Liver (tissue), 9 donors: ENCODE results near the gene KDM2B. TPM values are rescaled to one million over a fixed set of nuclear protein-coding genes. Genes with fewer than 3 reads are reported as not detected.

Experiments
- DNase-seq: peaks from one replicate; pipeline ENCODE4 v3.0.0-alpha.2; 2017; ENCODE audit warnings: low spot score
- H3K27ac ChIP-seq, 2 donors: one replicate each; pipeline ENCODE4 v1.7.0; 2013; ENCODE audit warnings: inconsistent platforms in 2 of 2, low read length in 2 of 2, control low read depth in 1 of 2, low read depth in 1 of 2, mild to moderate bottlenecking in 1 of 2
- H3K27me3 ChIP-seq, 4 donors: one replicate each; pipeline versions ENCODE4 v1.6.1 to v1.7.0; 2013; ENCODE audit warnings: low read length in 3 of 4, inconsistent platforms in 1 of 4, mild to moderate bottlenecking in 1 of 4, moderate library complexity in 1 of 4; ENCODE audit not compliant: control insufficient read depth in 4 of 4, insufficient read depth in 4 of 4
- H3K36me3 ChIP-seq, 4 donors: one replicate each; pipeline versions ENCODE4 v1.6.1 to v1.7.0; 2013; ENCODE audit warnings: low read length in 3 of 4, mild to moderate bottlenecking in 3 of 4, low read depth in 1 of 4, moderate library complexity in 1 of 4; ENCODE audit not compliant: control insufficient read depth in 4 of 4, insufficient read depth in 3 of 4
- H3K4me1 ChIP-seq, 4 donors: one replicate each; pipeline versions ENCODE4 v1.6.1 to v1.7.0; 2013; ENCODE audit warnings: low read length in 3 of 4, mild to moderate bottlenecking in 3 of 4, moderate library complexity in 1 of 4; ENCODE audit not compliant: control insufficient read depth in 4 of 4, insufficient read depth in 4 of 4
- H3K4me3 ChIP-seq, 3 donors: one replicate each; pipeline versions ENCODE4 v1.6.1 to v1.7.0; 2013; ENCODE audit warnings: low read length in 3 of 3, control low read depth in 1 of 3, low read depth in 1 of 3, mild to moderate bottlenecking in 1 of 3
- H3K9ac ChIP-seq, 2 donors: one replicate each; pipeline ENCODE4 v1.7.0; 2013; ENCODE audit warnings: low read length in 2 of 2, mild to moderate bottlenecking in 2 of 2, moderate library complexity in 2 of 2, control low read depth in 1 of 2, low read depth in 1 of 2
- H3K9me3 ChIP-seq, 4 donors: one replicate each; pipeline versions ENCODE4 v1.6.1 to v1.7.0; 2013; ENCODE audit warnings: low read length in 3 of 4; ENCODE audit not compliant: control insufficient read depth in 4 of 4
- EGR1 ChIP-seq, 2 donors: IDR thresholded peaks; 2 replicates each; pipeline ENCODE4 v1.6.1; 2016 to 2018; ENCODE audit warnings: antibody characterized with exemption in 2 of 2, low read depth in 2 of 2
- FOXA1 ChIP-seq: IDR thresholded peaks from 2 replicates; pipeline ENCODE4 v1.6.1; 2016; ENCODE audit warnings: antibody characterized with exemption
- FOXA2 ChIP-seq: IDR thresholded peaks from 2 replicates; pipeline ENCODE4 v1.6.1; 2016; ENCODE audit warnings: antibody characterized with exemption
- HNF4A ChIP-seq, 2 donors: conservative IDR thresholded peaks; 2 replicates each; pipeline ENCODE4 v1.6.1; 2016; ENCODE audit warnings: antibody characterized with exemption in 2 of 2, mild to moderate bottlenecking in 2 of 2
- HNF4G ChIP-seq: IDR thresholded peaks from 2 replicates; pipeline ENCODE4 v1.6.1; 2016; ENCODE audit warnings: antibody characterized with exemption
- JUND ChIP-seq, 2 donors: IDR thresholded peaks; 2 replicates each; pipeline ENCODE4 v1.6.1; 2016; ENCODE audit warnings: antibody characterized with exemption in 2 of 2
- NR2F2 ChIP-seq: IDR thresholded peaks from 2 replicates; pipeline ENCODE4 v1.6.1; 2016; ENCODE audit warnings: antibody characterized with exemption
- RAD21 ChIP-seq, 2 donors: IDR thresholded peaks; 2 replicates each; pipeline ENCODE4 v1.6.1; 2016; ENCODE audit warnings: antibody characterized with exemption in 2 of 2, mild to moderate bottlenecking in 2 of 2
- RXRA ChIP-seq, 2 donors: IDR thresholded peaks; 2 replicates each; pipeline ENCODE4 v1.6.1; 2017 to 2018; ENCODE audit warnings: antibody characterized with exemption in 2 of 2, mild to moderate bottlenecking in 1 of 2
- SP1 ChIP-seq: IDR thresholded peaks from 2 replicates; pipeline ENCODE4 v1.6.1; 2018; ENCODE audit warnings: antibody characterized with exemption, mild to moderate bottlenecking
- TAF1 ChIP-seq: conservative IDR thresholded peaks from 2 replicates; pipeline ENCODE4 v1.6.1; 2016; ENCODE audit warnings: antibody characterized with exemption, mild to moderate bottlenecking
- WGBS: extraction: QIAGEN DNeasy Blood & Tissue Kit; methylation state at CpG from one replicate; pipeline ENCODE4 v1.1.7; 2013; 5-methylcytosine and 5-hydroxymethylcytosine counted together
- polyA plus RNA-seq, 2 donors: library from polyadenylated mRNA; stranded (reverse) in 1 of 2; unstranded in 1 of 2; fragments of 200-250 nt in 1 of 2; fragments of >200 nt in 1 of 2; fragmentation: Nextera tagmentation in 1 of 2; extraction: Ambion mirVana in 1 of 2; gene quantifications; one replicate each; pipeline versions ENCODE4 v1.2.1 to v1.2.3, GENCODE V29; 2013 to 2015
- total RNA-seq, 2 donors: library from RNA; depleted of rRNA; stranded (reverse); fragments of >200 nt; gene quantifications; one replicate each; pipeline ENCODE4 v1.2.3, GENCODE V29; 2014
- TF ChIP-seq, protein P1 (sequence below): fragments of 150-350 bp; IDR thresholded peaks from 2 replicates; pipeline ENCODE4 v1.5.1; 2017; ENCODE audit warnings: improper control_type of control experiment, low read depth, low read length; ENCODE audit not compliant: missing input control
- TF ChIP-seq, protein P2 (sequence below): IDR thresholded peaks from 2 replicates; pipeline ENCODE4 v1.6.1; 2016; ENCODE audit warnings: antibody characterized with exemption
- TF ChIP-seq, protein P3 (sequence below): IDR thresholded peaks from 2 replicates; pipeline ENCODE4 v1.6.1; 2016; ENCODE audit warnings: antibody characterized with exemption
- TF ChIP-seq, protein P4 (sequence below): IDR thresholded peaks from 2 replicates; pipeline ENCODE4 v1.6.1; 2016; ENCODE audit warnings: antibody characterized with exemption, mild to moderate bottlenecking
- TF ChIP-seq, protein P5 (sequence below): IDR thresholded peaks from 2 replicates; pipeline ENCODE4 v1.6.1; 2016; ENCODE audit warnings: antibody characterized with exemption
- donor health status: healthy.
- donor health status: healthy.
- donor health status: healthy.
- donor health status: healthy.
- donor health status: healthy.

KDM2B gene
- total and polyA plus RNA-seq, 4 donors = 7.0 to 34.2 (median 10.6) TPM

DNA sequence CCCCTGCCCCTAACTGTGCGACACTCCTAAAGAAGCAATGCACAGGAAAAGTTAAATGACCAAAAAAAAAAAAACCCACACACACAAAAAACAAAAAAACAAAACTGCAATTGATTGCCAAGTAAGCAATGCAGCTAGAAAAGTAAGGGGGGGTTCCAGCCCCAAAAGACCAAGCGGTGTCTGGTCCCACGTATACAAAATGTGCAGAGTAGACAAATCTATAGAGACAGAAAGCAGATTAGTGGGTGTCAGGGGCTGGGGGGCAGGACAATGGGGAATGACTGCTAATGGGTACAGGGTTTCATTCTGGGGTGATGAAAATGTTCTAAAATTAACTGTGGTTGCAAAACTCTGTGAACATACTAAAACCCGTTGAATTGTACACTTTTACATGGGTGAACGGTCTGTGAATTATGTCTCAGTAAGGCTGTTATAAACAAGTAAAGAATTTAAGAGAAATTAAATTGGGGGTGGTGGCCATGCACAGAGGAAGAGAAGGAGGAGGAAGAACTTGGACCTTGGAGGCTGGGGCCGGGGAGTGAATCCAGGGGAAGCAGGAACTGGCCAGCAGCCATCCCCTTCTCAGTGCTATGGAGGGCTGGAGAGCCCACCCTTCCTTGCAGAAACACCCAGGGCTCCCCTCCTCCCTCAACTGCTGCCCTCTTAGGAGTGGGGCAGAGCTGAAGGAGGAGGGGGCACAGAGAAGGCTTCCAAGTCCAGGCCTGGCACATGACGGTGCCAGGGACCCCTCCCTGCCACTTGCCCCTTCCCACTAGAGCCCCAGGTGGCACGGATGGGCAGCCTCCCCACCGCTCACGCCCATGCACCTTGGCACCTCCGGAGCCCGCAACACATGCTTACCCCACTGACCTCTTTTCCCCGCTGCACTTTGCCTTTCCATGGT, 45.4 kb downstream of the KDM2B start:
- TF ChIP-seq HNF4G (peak; percentile 22), HNF4A (conservative IDR thresholded peaks at IDR 0.05) (peak; percentile 60 to 63), NR2F2 (no peak), RXRA (IDR thresholded peaks at IDR 0.05) (peak; percentile 55 to 79), SP1 (peak; percentile 70)
- TF ChIP-seq, protein P1, sequence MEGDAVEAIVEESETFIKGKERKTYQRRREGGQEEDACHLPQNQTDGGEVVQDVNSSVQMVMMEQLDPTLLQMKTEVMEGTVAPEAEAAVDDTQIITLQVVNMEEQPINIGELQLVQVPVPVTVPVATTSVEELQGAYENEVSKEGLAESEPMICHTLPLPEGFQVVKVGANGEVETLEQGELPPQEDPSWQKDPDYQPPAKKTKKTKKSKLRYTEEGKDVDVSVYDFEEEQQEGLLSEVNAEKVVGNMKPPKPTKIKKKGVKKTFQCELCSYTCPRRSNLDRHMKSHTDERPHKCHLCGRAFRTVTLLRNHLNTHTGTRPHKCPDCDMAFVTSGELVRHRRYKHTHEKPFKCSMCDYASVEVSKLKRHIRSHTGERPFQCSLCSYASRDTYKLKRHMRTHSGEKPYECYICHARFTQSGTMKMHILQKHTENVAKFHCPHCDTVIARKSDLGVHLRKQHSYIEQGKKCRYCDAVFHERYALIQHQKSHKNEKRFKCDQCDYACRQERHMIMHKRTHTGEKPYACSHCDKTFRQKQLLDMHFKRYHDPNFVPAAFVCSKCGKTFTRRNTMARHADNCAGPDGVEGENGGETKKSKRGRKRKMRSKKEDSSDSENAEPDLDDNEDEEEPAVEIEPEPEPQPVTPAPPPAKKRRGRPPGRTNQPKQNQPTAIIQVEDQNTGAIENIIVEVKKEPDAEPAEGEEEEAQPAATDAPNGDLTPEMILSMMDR = no peak
- WGBS = 24% methylated on average over 13 of the region's 13 CpGs
- H3K4me1 ChIP-seq = peaks cover 9 to 45% (median 27%) of the 10 kb centered on the region in 4 donors

DNA sequence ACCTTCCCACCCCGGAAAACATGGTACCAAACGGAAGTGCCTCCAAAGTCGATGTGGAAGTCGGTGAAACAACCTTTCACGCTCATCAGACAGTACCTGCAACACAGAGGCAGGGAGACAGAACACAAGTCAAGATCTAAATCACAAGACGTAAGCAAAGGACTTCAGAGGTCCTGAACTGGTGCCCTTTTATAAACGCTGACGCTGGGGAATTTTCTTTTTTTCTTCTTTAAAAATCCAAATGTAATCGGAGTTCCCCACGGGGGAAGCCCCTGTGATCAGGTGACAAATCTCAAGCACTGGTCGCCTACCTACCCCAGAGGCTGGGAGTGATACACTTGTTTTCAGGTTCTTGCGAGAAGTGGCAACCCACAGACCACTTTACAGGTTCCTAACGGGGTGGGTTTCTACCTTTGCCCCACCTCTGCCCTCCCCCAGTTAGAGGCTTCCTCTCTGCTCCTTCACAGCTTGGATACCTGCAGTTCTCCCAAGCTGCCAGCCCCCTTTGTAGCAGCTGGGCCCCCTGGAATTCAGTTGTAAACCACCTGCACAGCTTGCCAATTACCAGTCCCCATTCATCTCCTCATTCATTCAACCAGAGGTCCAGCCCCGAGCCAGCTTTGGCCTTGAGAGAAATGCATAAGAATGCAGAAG, 46.2 kb downstream of the KDM2B start:
- Histone ChIP-seq H3K4me1 (peaks cover 9 to 48% (median 27%) of the 10 kb centered on the region in 4 donors), H3K4me3 (no peak overlapping the region), H3K9ac (no peak overlapping the region), H3K27ac (no peak overlapping the region), H3K36me3 (peaks cover 0 to 12% (median 9%) of the 10 kb centered on the region in 4 donors), H3K27me3 (no peaks in the 10 kb centered on the region), H3K9me3 (no peaks in the 10 kb centered on the region)
- 86% methylated on average over 14 of the region's 14 CpGs for WGBS
- no peak for TF ChIP-seq SP1
- TF ChIP-seq FOXA1 = no peak
- TF ChIP-seq, protein P2, sequence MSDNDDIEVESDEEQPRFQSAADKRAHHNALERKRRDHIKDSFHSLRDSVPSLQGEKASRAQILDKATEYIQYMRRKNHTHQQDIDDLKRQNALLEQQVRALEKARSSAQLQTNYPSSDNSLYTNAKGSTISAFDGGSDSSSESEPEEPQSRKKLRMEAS = no peak
- no peak for TF ChIP-seq TAF1
- TF ChIP-seq FOXA2 = no peak
- TF ChIP-seq RAD21 (IDR thresholded peaks at IDR 0.05) = no peak
- no peak for TF ChIP-seq HNF4G
- TF ChIP-seq, protein P3, sequence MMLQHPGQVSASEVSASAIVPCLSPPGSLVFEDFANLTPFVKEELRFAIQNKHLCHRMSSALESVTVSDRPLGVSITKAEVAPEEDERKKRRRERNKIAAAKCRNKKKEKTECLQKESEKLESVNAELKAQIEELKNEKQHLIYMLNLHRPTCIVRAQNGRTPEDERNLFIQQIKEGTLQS = no peak
- TF ChIP-seq, protein P4, sequence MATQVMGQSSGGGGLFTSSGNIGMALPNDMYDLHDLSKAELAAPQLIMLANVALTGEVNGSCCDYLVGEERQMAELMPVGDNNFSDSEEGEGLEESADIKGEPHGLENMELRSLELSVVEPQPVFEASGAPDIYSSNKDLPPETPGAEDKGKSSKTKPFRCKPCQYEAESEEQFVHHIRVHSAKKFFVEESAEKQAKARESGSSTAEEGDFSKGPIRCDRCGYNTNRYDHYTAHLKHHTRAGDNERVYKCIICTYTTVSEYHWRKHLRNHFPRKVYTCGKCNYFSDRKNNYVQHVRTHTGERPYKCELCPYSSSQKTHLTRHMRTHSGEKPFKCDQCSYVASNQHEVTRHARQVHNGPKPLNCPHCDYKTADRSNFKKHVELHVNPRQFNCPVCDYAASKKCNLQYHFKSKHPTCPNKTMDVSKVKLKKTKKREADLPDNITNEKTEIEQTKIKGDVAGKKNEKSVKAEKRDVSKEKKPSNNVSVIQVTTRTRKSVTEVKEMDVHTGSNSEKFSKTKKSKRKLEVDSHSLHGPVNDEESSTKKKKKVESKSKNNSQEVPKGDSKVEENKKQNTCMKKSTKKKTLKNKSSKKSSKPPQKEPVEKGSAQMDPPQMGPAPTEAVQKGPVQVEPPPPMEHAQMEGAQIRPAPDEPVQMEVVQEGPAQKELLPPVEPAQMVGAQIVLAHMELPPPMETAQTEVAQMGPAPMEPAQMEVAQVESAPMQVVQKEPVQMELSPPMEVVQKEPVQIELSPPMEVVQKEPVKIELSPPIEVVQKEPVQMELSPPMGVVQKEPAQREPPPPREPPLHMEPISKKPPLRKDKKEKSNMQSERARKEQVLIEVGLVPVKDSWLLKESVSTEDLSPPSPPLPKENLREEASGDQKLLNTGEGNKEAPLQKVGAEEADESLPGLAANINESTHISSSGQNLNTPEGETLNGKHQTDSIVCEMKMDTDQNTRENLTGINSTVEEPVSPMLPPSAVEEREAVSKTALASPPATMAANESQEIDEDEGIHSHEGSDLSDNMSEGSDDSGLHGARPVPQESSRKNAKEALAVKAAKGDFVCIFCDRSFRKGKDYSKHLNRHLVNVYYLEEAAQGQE = no peak
- no peak for TF ChIP-seq JUND (IDR thresholded peaks at IDR 0.05)
- TF ChIP-seq, protein P5, sequence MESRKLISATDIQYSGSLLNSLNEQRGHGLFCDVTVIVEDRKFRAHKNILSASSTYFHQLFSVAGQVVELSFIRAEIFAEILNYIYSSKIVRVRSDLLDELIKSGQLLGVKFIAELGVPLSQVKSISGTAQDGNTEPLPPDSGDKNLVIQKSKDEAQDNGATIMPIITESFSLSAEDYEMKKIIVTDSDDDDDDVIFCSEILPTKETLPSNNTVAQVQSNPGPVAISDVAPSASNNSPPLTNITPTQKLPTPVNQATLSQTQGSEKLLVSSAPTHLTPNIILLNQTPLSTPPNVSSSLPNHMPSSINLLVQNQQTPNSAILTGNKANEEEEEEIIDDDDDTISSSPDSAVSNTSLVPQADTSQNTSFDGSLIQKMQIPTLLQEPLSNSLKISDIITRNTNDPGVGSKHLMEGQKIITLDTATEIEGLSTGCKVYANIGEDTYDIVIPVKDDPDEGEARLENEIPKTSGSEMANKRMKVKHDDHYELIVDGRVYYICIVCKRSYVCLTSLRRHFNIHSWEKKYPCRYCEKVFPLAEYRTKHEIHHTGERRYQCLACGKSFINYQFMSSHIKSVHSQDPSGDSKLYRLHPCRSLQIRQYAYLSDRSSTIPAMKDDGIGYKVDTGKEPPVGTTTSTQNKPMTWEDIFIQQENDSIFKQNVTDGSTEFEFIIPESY = no peak
- no peak for TF ChIP-seq HNF4A (conservative IDR thresholded peaks at IDR 0.05)
- TF ChIP-seq, protein P1 = no peak
- no peak for TF ChIP-seq EGR1 (IDR thresholded peaks at IDR 0.05; ENCODE audit: low read depth in 2 of 2)
- DNase-seq = no peak

More for the DNA sequence above, 45.4 kb downstream of the KDM2B start:
- Histone ChIP-seq H3K36me3 (peaks cover 0 to 12% (median 9%) of the 10 kb centered on the region in 4 donors), H3K9ac (no peak overlapping the region), H3K9me3 (no peaks in the 10 kb centered on the region), H3K27ac (peak overlapping the region; percentile 97), H3K4me3 (peak overlapping the region in 2 of 3 donors; percentile 7 to 34), H3K27me3 (no peaks in the 10 kb centered on the region)
- DNase-seq = no peak
